ENCODE results near the gene MPDU1.
"Not testable (repeated sequence)": the region's sequence is repeated elsewhere in the genome, so short reads cannot be mapped to it uniquely, and the experiment has no call there.

MPDU1 gene

GRCh38 chr17:7620835-7621234 is 37.2 kb downstream of the MPDU1 start:
- DNase-seq, result no peak

- DNase-seq, result no peak
These were observed 40.0 kb downstream of the MPDU1 start for GRCh38 chr17:7623661-7624060.

- not testable (repeated sequence) for DNase-seq
These were observed 42.1 kb downstream of the MPDU1 start for GRCh38 chr17:7625749-7626148.

DNA sequence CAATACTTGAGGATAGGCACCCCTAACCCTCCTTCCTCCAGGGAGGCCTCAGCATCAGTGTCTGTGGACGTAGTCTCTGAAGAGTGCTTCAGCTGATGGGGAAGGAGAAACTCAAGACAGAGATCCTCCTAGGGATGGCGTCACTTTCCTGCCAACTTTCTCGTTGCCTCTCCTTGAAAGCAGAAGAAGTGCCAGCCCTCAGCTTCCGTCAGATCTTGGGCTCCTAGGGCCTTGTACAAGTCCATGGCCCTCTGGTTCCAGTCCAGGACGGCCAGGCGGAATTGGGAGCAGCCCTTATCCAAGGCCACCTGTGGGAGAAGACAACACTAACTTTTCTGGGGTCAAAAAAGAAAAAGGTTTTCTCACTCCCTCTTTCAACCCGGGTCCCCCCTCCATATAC is 42.7 kb downstream of the MPDU1 start:
- DNase-seq, result no peak

GRCh38 chr17:7626956-7627249 is 43.3 kb downstream of the MPDU1 start:
- DNase-seq, result no peak

DNA sequence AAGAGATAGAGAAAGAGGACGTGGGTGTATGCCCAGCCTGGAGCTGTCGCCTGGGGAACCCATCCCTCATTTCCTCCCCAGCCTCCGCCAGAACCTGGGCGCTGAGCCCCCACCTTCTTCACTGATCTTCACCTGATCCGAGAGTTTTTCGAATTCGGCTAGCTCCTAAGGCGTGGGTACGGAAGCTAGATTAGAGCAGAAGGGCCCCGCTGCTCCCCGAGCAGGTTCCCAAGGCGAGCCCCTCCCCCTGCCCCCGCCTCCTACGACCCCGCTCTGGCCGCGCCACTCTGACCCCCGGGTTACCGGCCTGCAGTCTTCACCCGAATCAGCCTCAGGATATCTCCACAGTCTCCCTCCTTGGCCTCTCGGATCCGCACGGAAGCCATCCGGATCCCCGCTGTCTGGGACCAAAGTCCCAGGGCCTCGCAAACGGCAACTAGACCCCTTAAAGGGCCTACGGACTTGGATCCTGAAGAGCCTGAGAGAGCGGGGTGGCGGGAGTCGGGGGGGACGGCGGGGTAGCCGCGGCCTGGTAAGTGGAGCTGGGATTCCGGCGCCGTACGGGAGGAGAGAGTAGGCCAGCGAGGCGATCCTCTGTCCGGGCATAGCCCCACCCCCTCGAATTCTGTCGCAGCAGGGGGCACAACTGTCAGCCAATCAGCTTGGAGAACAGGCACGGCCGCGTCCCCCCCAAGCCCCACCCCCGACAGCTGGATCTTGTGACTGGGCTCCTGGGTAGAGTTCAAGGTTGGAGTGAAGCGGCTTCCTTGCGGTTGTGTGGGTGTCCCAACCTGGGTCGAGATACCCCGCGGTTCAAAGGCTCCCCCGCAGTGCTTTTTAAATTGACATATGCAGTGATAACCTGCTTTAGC is 43.8 kb downstream of the MPDU1 start, which contains the start of gene SAT2:
TSS of gene SAT2 (minus strand) at position 572 of the 872 bp plus-strand sequence. CDS start at position 386, 186 bp downstream.
- peak; percentile 88 for DNase-seq

DNA sequence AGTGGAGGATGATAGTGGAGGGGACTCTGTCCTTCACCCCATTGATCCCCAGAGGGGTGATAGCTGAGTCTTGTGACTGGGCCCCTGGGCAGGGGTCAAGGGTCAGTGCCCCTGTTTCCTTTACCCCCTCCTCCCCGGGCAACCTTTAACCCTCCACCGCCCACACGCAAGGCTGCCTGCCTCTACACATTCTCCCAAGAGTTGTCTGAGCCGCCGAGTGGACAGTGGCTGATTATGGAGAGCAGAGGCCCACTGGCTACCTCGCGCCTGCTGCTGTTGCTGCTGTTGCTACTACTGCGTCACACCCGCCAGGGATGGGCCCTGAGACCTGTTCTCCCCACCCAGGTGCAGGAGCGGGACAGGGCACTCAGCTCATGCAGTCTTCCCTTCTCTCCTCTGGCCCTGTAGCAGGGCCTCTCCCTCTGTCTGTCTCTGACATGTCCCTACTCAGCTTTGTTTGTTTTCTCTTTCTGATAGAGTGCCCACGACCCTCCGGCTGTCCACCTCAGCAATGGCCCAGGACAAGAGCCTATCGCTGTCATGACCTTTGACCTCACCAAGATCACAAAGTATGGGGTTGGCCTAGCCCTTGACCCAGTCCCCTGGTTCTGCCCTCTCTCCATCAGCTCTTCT is 46.4 kb downstream of the MPDU1 start, which contains the start of gene SHBG:
TSS of gene SHBG (plus strand) at position 197 of the 633 bp plus-strand sequence. CDS start at position 235, 38 bp downstream.
- no peak for DNase-seq

- DNase-seq, result no peak
These were observed 48.0 kb downstream of the MPDU1 start for GRCh38 chr17:7631398-7632380.

- DNase-seq, result no peak
These were observed 48.8 kb downstream of the MPDU1 start for GRCh38 chr17:7632492-7632894.

GRCh38 chr17:7633093-7633492 is 49.4 kb downstream of the MPDU1 start:
- no peak for DNase-seq

DNA sequence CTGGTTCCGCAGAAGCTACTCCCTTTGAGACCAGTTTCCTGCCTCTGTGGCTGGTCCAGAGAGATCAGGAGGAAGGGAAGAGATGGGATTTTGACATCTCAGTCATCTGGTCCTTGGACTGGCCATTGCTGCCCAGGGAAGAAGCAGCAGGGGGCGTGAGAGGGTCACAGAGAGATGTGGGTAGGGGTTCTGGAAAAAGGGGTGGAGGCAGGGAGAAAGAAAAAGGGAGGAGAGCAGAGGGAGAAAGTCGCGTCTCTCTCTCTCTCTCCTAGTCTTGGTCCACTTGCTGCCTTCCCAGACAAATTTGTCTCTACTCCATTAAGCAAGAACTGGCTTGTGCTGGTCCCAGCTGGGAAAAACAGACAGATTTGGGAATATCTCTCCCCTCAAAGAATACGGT is 50.7 kb downstream of the MPDU1 start:
- DNase-seq, result no peak

GRCh38 chr17:7636163-7636562 is 52.5 kb downstream of the MPDU1 start:
- DNase-seq, result no peak

Measured in activated CD8-positive, alpha-beta memory T cell treated with anti-CD3 and anti-CD28 coated beads, Interleukin-2, amount 50 U/mL, for 48 hours (primary cell).